ENCODE results near the gene IL17RB. TPM values are rescaled to one million over a fixed set of nuclear protein-coding genes. Genes with fewer than 3 reads are reported as not detected.

IL17RB gene
- polyA plus RNA-seq, 3 donors, result 0.13 TPM; not detected in 2

DNA sequence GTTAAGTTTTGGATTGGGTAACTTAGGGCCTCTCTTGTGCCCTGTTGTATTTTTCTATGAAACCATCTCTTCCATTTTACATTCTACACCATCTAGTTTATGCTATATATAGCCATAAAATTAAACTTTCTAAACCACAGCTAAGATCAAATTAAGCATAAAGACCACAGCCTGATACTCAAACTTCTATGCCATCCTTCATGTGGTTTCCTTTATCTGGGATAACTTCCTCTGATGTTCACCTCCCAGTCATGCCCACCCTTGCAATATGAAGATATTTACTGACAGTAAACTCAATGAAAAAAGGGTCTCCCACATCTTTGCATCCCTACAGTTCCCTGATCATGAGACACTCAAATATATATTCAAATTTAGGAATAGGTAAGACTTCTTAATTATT, 41.1 kb downstream of the IL17RB start:
- Histone ChIP-seq H3K4me2 (replicated peaks; ENCODE audit: extremely low read depth, low read length, poor library complexity, severe bottlenecking) (no peak overlapping the region), H3K4me1 (ENCODE audit: control insufficient read depth in 1 of 2, insufficient read depth in 2 of 2, low read length in 2 of 2) (peaks cover 19 to 23% of the 10 kb centered on the region in 2 donors), H3K9me3 (replicated peaks in 1 of 2; ENCODE audit: control insufficient read depth in 1 of 2, insufficient read depth in 1 of 2, low read length in 2 of 2) (no peaks in the 10 kb centered on the region), H3K27ac (ENCODE audit: low read depth in 1 of 2, low read length in 2 of 2) (no peak overlapping the region), H2AFZ (ENCODE audit: insufficient read depth, low read depth, low read length, poor library complexity, severe bottlenecking) (no peak overlapping the region), H3K27me3 (ENCODE audit: control insufficient read depth in 2 of 2, insufficient read depth in 2 of 2, low read length in 2 of 2) (no peaks in the 10 kb centered on the region), H3K4me3 (replicated peaks in 1 of 3; ENCODE audit: low read depth in 2 of 3, low read length in 3 of 3) (no peak overlapping the region), H3K79me2 (ENCODE audit: insufficient read depth, low read length) (peaks cover 41% of the 10 kb centered on the region), H3K36me3 (replicated peaks in 1 of 2; ENCODE audit: control insufficient read depth in 1 of 2, insufficient read depth in 2 of 2, low read length in 2 of 2) (peaks cover 31 to 54% of the 10 kb centered on the region in 2 donors), H4K20me1 (ENCODE audit: insufficient read depth, low read length) (peaks cover 4% of the 10 kb centered on the region), H3K9ac (ENCODE audit: insufficient read depth, low read length, poor library complexity, severe bottlenecking) (no peak overlapping the region)
- peaks cover 0 to 3% (median 0%) of the 10 kb centered on the region in 7 donors for H3K9me3 Mint-ChIP-seq
- DNase-seq, result no peak
- peak overlapping the region in 2 of 7 donors; percentile 19 to 40 for H3K27ac Mint-ChIP-seq
- intact Hi-C loops (cut with micrococcal nuclease), result loop anchor here in 1 of 2 donors (10.0 kb wide), 1 partner anchor 143 kb away; no protein-coding TSS in a partner anchor
- peaks cover 28% of the 10 kb centered on the region for H3K4me1 Mint-ChIP-seq
- no peak overlapping the region for H3K4me3 Mint-ChIP-seq
- peaks cover 42 to 56% of the 10 kb centered on the region in 2 donors for H3K36me3 Mint-ChIP-seq
- TF ChIP-seq, protein P1, sequence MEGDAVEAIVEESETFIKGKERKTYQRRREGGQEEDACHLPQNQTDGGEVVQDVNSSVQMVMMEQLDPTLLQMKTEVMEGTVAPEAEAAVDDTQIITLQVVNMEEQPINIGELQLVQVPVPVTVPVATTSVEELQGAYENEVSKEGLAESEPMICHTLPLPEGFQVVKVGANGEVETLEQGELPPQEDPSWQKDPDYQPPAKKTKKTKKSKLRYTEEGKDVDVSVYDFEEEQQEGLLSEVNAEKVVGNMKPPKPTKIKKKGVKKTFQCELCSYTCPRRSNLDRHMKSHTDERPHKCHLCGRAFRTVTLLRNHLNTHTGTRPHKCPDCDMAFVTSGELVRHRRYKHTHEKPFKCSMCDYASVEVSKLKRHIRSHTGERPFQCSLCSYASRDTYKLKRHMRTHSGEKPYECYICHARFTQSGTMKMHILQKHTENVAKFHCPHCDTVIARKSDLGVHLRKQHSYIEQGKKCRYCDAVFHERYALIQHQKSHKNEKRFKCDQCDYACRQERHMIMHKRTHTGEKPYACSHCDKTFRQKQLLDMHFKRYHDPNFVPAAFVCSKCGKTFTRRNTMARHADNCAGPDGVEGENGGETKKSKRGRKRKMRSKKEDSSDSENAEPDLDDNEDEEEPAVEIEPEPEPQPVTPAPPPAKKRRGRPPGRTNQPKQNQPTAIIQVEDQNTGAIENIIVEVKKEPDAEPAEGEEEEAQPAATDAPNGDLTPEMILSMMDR (IDR thresholded peaks at IDR 0.05), result no peak
- H3K27me3 Mint-ChIP-seq (ENCODE audit: low read depth in 3 of 3), result peaks cover 0 to 7% (median 2%) of the 10 kb centered on the region in 3 donors

DNA sequence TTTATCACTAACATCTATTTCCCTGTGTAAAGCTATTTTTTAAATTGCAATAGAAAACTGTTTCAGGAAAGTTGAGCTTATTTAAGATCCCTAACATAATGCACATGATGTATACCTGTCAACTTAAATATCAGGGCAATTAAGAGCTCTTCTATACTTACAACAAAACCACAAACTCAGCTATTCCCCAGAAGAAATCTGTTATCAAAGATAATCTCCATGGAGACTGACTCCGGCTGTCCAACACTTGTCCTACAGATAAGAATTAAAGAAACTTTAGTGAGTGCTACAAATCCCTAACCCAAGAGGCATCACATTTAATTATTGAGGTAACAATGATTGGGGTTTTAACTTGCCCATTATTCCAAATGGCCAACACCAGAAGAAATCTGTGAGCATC, 41.9 kb downstream of the IL17RB start:
- Histone ChIP-seq H3K9me3 (replicated peaks in 1 of 2; ENCODE audit: control insufficient read depth in 1 of 2, insufficient read depth in 1 of 2, low read length in 2 of 2) (no peaks in the 10 kb centered on the region), H3K27ac (ENCODE audit: low read depth in 1 of 2, low read length in 2 of 2) (no peak overlapping the region), H3K27me3 (ENCODE audit: control insufficient read depth in 2 of 2, insufficient read depth in 2 of 2, low read length in 2 of 2) (peaks cover 0 to 3% of the 10 kb centered on the region in 2 donors), H3K4me2 (replicated peaks; ENCODE audit: extremely low read depth, low read length, poor library complexity, severe bottlenecking) (no peak overlapping the region), H3K36me3 (replicated peaks in 1 of 2; ENCODE audit: control insufficient read depth in 1 of 2, insufficient read depth in 2 of 2, low read length in 2 of 2) (peaks cover 31 to 51% of the 10 kb centered on the region in 2 donors), H3K9ac (ENCODE audit: insufficient read depth, low read length, poor library complexity, severe bottlenecking) (no peak overlapping the region), H4K20me1 (ENCODE audit: insufficient read depth, low read length) (peaks cover 4% of the 10 kb centered on the region), H2AFZ (ENCODE audit: insufficient read depth, low read depth, low read length, poor library complexity, severe bottlenecking) (no peak overlapping the region), H3K4me3 (replicated peaks in 1 of 3; ENCODE audit: low read depth in 2 of 3, low read length in 3 of 3) (no peak overlapping the region), H3K4me1 (ENCODE audit: control insufficient read depth in 1 of 2, insufficient read depth in 2 of 2, low read length in 2 of 2) (peaks cover 19 to 22% of the 10 kb centered on the region in 2 donors), H3K79me2 (ENCODE audit: insufficient read depth, low read length) (peaks cover 41% of the 10 kb centered on the region)
- Mint-ChIP-seq H3K9me3 (peaks cover 0 to 11% (median 2%) of the 10 kb centered on the region in 7 donors), H3K27me3 (ENCODE audit: low read depth in 3 of 3) (peaks cover under 1 to 2% (median under 1%) of the 10 kb centered on the region in 3 donors), H3K27ac (peak overlapping the region in 1 of 7 donors; percentile 19), H3K36me3 (peaks cover 44 to 64% of the 10 kb centered on the region in 2 donors), H3K4me1 (peaks cover 26% of the 10 kb centered on the region), H3K4me3 (no peak overlapping the region)
- no CpG with 5 or more reads among the region's 1 CpG for WGBS (ENCODE audit: insufficient coverage)
- no peak for DNase-seq
- TF ChIP-seq, protein P1 (IDR thresholded peaks at IDR 0.05), result no peak
- intact Hi-C loops (cut with micrococcal nuclease), result loop anchor here in 1 of 2 donors (10.0 kb wide), 1 partner anchor 143 kb away; no protein-coding TSS in a partner anchor
